Renal cortical epithelial cell (primary cell): ENCODE measurements around the gene ECEL1. TPM values are rescaled to one million over a fixed set of nuclear protein-coding genes. Genes with fewer than 3 reads are reported as not detected.
"Not testable (repeated sequence)": the region's sequence is repeated elsewhere in the genome, so short reads cannot be mapped to it uniquely, and the experiment has no call there.

Experiments used
- DNase-seq: peaks from one replicate; pipeline ENCODE4 v3.0.0-alpha.2; 2011; ENCODE audit warnings: low read depth
- total RNA-seq: library from RNA; depleted of rRNA; stranded (reverse); fragments of >200 nt; gene quantifications from 2 replicates; pipeline ENCODE4 v1.2.3, GENCODE V29; 2014

Gene ECEL1
- total RNA-seq, 1 donor from 2014 or later: 0.65 TPM

DNA sequence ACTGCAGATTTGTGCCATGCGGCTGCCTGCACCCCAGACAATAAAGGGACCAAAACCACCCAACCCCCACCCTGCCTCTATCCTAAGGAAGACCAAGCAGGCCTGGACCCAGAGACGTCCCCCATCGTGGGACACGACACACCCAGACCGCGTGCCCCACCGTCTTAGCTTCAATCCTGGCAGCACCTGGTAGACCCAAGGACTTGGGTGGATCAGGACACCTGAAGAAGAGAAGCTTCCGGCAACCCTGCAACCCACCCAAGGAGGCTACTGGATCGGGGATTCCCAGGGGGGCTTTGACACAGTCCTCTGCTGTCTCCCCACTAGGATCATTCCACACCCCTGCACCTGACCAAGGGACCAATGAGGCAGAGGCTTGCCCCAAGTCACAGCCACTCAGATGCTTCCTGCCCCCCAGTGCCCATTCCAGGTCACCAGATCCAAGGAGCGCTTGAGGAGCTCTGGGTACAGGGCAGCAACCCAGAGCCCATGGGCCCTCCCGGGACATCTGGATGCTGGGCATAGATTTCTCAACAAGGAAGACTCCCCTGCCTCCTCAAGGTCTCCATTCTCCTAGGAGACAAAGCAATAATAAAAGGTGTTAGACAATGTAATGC is 28.1 kb downstream of the ECEL1 start:
- no peak for DNase-seq

DNA sequence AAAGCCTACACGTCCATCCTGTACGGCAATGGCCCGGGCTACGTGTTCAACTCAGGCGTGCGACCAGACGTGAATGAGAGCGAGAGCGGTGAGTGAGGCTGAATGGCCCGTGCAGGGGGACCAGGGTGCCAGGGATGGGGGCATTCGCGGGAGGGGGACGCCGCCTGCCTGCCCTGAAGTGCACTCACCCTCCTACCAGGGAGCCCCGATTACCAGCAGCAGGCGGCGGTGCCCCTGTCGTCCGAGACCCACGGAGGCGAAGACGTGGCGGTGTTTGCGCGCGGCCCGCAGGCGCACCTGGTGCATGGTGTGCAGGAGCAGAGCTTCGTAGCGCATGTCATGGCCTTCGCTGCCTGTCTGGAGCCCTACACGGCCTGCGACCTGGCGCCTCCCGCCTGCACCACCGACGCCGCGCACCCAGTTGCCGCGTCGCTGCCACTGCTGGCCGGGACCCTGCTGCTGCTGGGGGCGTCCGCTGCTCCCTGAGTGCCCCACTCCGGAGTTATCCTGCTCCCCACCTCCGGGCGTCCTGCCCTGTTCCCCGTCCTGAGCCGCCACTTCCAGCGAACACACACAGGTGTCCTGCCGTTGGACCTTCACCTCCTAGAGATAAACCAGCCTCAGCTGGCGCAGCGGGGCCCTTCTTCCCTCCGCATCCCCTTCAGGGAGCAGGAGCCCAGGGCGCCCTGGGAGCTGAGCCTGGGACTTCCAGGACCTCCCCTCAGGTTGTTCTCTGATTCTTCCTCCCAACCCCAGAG is 28.8 kb downstream of the ECEL1 start:
- no peak for DNase-seq

DNA sequence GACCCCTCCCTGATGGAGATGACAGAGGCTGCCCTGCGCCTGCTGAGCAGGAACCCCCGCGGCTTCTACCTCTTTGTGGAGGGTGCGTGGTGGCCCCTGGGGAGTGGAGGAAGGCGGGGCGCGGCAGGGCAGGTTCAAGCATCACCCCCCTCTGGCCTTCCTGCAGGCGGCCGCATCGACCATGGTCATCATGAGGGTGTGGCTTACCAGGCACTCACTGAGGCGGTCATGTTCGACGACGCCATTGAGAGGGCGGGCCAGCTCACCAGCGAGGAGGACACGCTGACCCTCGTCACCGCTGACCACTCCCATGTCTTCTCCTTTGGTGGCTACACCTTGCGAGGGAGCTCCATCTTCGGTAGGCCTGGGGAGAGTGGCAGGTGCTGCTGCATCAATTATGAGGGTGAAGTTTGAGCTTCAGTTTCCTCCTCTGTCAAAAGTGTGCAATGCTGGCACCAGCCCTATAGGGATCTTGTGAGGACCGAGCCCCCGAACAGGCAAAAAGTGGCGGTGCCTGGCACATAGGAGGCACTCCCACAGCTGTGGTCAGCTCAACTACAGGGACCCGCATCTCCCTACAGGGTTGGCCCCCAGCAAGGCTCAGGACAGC is 29.5 kb downstream of the ECEL1 start:
- no peak for DNase-seq

DNA sequence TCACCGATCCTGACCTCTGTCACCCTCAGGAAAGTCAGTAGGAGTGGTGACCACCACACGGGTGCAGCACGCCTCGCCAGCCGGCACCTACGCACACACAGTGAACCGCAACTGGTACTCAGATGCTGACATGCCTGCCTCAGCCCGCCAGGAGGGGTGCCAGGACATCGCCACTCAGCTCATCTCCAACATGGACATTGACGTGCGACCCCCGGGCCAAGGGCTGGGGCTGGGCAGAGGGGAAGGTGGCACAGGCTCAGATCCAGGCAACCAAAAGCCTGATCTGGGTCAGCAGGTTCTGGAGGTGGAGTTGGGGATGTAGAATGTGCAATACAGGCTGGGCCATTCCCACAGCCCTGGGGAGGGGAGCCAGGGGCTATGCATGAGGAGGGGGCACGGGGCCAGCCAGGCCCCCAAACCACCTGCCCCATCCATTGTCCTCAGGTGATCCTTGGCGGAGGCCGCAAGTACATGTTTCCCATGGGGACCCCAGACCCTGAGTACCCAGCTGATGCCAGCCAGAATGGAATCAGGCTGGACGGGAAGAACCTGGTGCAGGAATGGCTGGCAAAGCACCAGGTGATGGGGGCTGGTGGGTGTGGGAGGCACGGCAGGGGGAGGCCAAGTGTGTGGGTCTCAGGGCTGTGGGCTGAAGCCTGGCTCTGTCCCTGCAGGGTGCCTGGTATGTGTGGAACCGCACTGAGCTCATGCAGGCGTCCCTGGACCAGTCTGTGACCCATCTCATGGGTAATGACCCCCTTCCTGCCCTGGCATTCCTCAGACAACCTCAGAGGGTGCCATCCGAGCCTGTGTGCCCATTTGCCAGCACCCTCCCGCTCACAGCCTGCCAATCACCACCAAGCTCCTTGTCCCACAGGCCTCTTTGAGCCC is 30.3 kb downstream of the ECEL1 start:
- no peak for DNase-seq

GRCh38 chr2:232456296-232457120 is 31.1 kb downstream of the ECEL1 start:
- DNase-seq: no peak

- no peak for DNase-seq
These were observed 32.0 kb downstream of the ECEL1 start, which contains the start of gene ALPI for GRCh38 chr2:232455426-232456255. ALPI (plus strand) TSS chr2:232456153; CDS start chr2:232456200, 47 bp downstream.

DNA sequence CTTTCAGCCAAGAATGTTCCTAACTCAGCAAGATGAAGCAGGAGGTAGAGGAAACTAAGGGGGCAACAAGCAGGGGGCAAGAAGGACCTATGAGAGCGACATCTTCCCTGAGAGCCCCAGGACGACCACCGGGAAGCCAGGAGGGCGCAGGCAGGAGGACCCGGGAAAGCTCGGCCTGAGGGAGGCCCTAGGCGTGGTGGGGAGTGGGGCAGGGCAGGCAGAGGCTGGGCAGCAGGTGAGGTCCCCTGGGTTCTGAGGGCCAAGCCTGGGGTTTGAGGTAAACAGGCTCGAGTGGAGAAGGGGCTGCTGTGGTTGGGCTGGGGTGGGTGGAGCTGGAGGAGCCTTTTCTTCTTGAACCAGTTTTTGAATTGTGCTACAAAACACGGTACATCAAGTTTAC is 33.0 kb downstream of the ECEL1 start:
- DNase-seq: no peak

GRCh38 chr2:232451645-232452044 is 36.0 kb downstream of the ECEL1 start:
- DNase-seq: not testable (repeated sequence)

- no peak for DNase-seq
These were observed 37.7 kb downstream of the ECEL1 start for GRCh38 chr2:232449964-232450363.

GRCh38 chr2:232448304-232448690 is 39.3 kb downstream of the ECEL1 start:
- DNase-seq: no peak

DNA sequence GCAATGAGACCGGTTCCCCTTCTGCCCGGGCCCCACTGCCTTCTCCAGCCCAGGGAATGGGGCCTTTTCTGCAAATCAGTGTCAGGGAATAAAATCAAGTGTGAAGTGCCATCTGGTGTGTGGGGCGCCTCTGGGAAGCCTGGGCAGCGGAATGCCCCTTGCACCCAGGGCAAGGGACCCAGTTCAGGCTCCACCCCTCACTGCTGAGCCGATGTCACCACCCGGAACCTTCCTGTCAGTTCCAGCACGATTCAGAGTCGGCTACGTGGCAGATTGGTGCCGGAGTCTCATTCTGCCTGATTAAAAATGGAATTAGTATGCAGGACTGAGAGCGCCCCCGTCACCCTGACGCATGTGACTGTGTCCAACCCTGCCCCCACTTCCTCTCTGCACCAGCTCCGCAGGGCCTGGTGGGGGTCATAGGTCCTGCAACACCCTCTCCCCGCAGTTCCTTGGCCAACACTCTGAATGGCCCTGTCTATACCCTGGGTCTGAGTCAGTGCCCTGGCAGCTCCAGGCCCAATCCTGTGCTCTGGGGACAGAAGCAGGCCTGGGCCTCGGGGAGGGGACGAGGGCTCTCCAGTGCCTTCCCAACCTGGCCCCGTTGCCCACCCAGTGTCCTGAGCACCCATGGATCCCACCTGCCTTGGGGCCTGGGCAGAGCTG is 39.9 kb downstream of the ECEL1 start:
- peak; percentile 51 for DNase-seq

DNA sequence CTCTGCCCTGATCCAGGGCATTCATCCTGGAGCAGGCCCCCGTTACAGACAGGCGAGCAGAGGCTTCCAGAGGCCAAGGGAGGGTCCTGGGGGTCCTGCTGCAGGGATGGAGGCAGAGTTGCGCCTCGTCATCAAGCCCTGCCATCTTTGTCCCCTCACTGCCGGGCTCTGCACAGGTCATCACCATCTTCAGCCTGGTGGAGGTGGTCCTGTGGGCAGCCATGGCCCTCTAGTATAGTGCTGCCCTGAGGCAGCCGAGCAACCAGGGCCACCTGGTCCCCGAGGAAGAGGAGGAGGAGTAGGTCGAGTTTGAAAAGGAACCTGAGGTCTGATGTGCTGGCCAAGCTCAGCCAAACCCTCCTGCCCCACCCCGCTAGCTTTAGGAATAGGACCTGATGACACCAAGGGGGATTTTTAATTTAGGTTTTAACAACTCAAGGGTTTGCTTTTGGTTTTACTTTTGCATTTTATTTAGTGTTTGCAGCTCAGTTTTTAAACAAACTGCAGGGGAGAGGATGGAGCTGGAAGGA is 40.5 kb downstream of the ECEL1 start:
- DNase-seq: no peak

- DNase-seq: not testable (repeated sequence)
These were observed 41.3 kb downstream of the ECEL1 start for GRCh38 chr2:232446266-232446777.

- not testable (repeated sequence) for DNase-seq
These were observed 42.3 kb downstream of the ECEL1 start for GRCh38 chr2:232445149-232445885.

DNA sequence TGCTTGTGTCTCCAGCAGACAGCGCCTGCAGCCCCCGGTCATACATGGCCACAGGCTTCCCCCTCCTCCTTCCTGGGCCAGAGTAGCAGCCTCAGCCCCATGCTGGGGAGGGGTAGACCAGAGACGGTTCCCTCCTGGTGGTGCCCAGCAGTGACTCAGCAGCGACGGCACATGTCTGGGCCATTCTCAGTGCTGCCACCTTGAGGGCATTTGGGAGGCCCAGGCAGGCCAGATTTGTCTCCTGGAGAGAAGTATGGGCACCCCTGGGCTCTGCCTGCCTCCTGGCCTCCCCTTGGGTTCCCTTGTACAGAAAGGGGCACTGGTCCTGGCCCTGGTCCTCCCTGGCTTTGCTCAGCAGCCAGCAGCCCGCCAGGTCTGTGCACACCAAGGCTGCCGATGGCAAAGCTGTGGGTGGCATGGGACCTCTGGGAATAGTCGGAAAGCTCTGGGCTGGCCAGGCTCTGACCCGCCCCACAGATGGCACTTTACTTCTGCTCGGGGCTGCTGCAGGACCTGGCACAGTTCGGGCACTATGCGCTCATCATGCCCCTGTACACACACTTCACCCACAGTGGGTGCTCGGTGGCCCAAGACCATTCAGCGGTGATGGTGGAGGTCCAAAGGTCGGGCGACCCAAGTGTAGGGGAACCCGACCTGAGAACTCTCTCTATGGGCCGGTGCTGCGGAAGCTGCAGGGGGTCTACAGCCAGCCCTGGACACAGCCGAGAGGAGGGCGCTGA is 43.1 kb downstream of the ECEL1 start:
- peak; percentile 22 for DNase-seq

GRCh38 chr2:232443669-232444408 is 43.8 kb downstream of the ECEL1 start:
- not testable (repeated sequence) for DNase-seq

GRCh38 chr2:232443047-232443446 is 44.6 kb downstream of the ECEL1 start:
- not testable (repeated sequence) for DNase-seq
